Iris pigment epithelial cell (primary cell): ENCODE measurements around the gene MTHFD2L.
"Not testable (repeated sequence)": the region's sequence is repeated elsewhere in the genome, so short reads cannot be mapped to it uniquely, and the experiment has no call there.

Experiments used
- DNase-seq: peaks from one replicate; pipeline ENCODE4 v3.0.0-alpha.2; 2011; ENCODE audit warnings: low read depth

The MTHFD2L gene

GRCh38 chr4:74189331-74190043 is 31.6 kb downstream of the MTHFD2L start:
- peak; percentile 47 for DNase-seq

GRCh38 chr4:74190332-74190731 is 32.4 kb downstream of the MTHFD2L start:
- no peak for DNase-seq

GRCh38 chr4:74190919-74191397 is 33.0 kb downstream of the MTHFD2L start:
- DNase-seq: no peak

GRCh38 chr4:74197080-74197479 is 39.2 kb downstream of the MTHFD2L start:
- DNase-seq: no peak

GRCh38 chr4:74202062-74202586 is 44.2 kb downstream of the MTHFD2L start:
- peak; percentile 31 for DNase-seq

GRCh38 chr4:74203467-74203866 is 45.5 kb downstream of the MTHFD2L start:
- no peak for DNase-seq

GRCh38 chr4:74205046-74205445 is 47.1 kb downstream of the MTHFD2L start:
- no peak for DNase-seq

GRCh38 chr4:74205559-74205958 is 47.6 kb downstream of the MTHFD2L start:
- no peak for DNase-seq

GRCh38 chr4:74206088-74206825 is 48.3 kb downstream of the MTHFD2L start:
- DNase-seq: peak; percentile 84

GRCh38 chr4:74214457-74215159 is 56.7 kb downstream of the MTHFD2L start:
- not testable (repeated sequence) for DNase-seq

- not testable (repeated sequence) for DNase-seq
Measured at GRCh38 chr4:74215236-74215635, 57.3 kb downstream of the MTHFD2L start.

GRCh38 chr4:74217365-74217764 is 59.4 kb downstream of the MTHFD2L start:
- peak; percentile 60 for DNase-seq

GRCh38 chr4:74218201-74218600 is 60.3 kb downstream of the MTHFD2L start:
- DNase-seq: peak; percentile 44

GRCh38 chr4:74219240-74219639 is 61.3 kb downstream of the MTHFD2L start:
- no peak for DNase-seq

GRCh38 chr4:74223098-74223497 is 65.2 kb downstream of the MTHFD2L start:
- no peak for DNase-seq

- DNase-seq: peak; percentile 74
Measured at GRCh38 chr4:74223801-74224200, 65.9 kb downstream of the MTHFD2L start.

GRCh38 chr4:74228691-74229640 is 71.0 kb downstream of the MTHFD2L start:
- peak; percentile 81 for DNase-seq

- peak; percentile 35 for DNase-seq
Measured at GRCh38 chr4:74230902-74231499, 73.1 kb downstream of the MTHFD2L start.

GRCh38 chr4:74235135-74235534 is 77.2 kb downstream of the MTHFD2L start:
- DNase-seq: no peak

- DNase-seq: no peak
Measured at GRCh38 chr4:74237425-74237966, 79.6 kb downstream of the MTHFD2L start.

GRCh38 chr4:74244049-74244448 is 86.1 kb downstream of the MTHFD2L start:
- DNase-seq: no peak
